Measurements from ENCODE around the gene SRPX2.

SRPX2 gene

DNA sequence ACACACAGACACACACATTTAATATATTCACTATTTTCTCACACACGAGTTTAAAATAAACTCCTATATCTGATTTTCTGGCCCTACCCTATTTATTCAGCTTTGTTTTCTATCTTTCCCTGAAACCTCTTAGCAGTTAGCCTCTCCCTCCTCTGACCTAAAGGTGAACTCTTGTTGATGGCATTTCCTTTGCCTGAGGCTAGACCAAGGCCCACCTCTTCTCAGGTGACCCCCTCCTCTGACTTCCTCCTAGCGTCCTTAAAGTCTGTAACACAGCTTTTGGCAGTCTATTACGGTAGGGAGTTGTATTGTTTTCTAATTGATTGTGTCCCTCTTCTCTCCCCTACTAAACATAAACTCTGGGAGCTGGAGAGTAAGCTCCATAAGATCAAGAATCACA lies 1.7 kb upstream of the SRPX2 start:
- H3K27ac Mint-ChIP-seq = no peak overlapping the region
- no peaks in the 10 kb centered on the region for H3K9me3 Mint-ChIP-seq
- H3K4me3 Mint-ChIP-seq = no peak overlapping the region
- H3K27me3 Mint-ChIP-seq (ENCODE audit: low read depth) = peaks cover 22% of the 10 kb centered on the region
- H3K36me3 Mint-ChIP-seq (ENCODE audit: low read depth) = no peaks in the 10 kb centered on the region
- no peaks in the 10 kb centered on the region for H3K4me1 Mint-ChIP-seq (ENCODE audit: low read depth)

DNA sequence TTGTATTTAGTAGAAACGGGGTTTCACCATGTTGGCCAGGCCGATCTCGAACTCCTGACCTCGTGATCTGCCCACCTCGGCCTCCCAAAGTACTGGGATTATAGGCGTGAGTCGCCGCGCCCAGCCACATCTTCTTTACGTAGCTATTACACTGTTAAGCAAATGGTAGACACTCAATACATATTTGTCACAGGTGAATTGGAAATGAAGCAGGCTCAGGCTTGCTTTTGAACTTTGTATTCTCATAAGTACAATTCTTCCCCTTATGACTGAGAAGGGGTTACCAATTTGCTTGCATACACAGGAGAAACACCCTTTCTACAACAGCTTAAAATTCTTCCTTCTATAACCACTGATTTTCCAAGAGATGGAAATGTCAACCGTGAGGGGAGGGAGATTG lies 787 bp upstream of the SRPX2 start:
- Mint-ChIP-seq H3K9me3 (no peaks in the 10 kb centered on the region), H3K27ac (no peak overlapping the region), H3K4me3 (no peak overlapping the region), H3K27me3 (ENCODE audit: low read depth) (peaks cover 15% of the 10 kb centered on the region), H3K36me3 (ENCODE audit: low read depth) (no peaks in the 10 kb centered on the region), H3K4me1 (ENCODE audit: low read depth) (no peaks in the 10 kb centered on the region)

DNA sequence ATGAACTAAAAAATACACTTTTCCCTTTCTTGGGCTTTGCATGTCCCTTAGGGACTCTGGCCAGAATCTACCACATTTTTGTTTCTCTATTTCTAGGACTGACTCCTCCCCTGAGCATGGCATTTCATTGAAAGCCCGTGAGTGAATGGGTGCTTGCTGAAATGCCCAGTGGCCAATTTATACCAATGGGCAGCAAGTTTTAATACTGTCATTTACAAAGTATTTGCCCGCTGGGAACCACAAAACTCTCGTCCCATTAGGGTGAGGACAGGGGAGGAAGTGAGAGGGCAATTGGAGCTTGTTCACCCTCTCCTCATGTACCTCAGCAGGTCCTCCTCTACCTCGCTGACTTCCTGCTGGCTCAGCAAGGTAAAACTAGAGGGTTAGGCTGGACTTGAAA lies 1.1 kb downstream of the SRPX2 start:
- H3K4me1 Mint-ChIP-seq (ENCODE audit: low read depth) = no peaks in the 10 kb centered on the region
- peaks cover 6% of the 10 kb centered on the region for H3K27me3 Mint-ChIP-seq (ENCODE audit: low read depth)
- H3K27ac Mint-ChIP-seq = no peak overlapping the region
- no peaks in the 10 kb centered on the region for H3K36me3 Mint-ChIP-seq (ENCODE audit: low read depth)
- no peaks in the 10 kb centered on the region for H3K9me3 Mint-ChIP-seq
- H3K4me3 Mint-ChIP-seq = no peak overlapping the region

DNA sequence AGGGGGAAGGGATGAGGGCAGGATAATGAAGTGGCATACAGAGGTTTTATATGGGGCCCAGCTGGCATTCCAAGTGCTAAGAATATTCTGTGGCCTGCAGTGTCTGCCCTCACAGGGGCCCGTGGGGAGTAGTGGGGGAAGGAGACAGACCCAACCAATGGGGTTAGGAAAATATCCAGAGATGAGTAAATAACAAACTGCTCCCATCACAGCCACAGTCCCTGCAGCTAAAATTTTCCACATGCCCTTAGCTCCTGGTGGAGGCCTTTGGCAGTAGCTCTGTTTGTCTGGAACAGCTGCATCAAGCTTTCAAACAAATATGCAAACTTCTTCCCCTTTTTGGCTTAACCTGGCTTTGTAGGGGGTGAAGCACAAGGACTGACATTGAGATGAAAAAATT lies 3.1 kb downstream of the SRPX2 start:
- Mint-ChIP-seq H3K4me1 (ENCODE audit: low read depth) (no peaks in the 10 kb centered on the region), H3K36me3 (ENCODE audit: low read depth) (no peaks in the 10 kb centered on the region), H3K9me3 (no peaks in the 10 kb centered on the region), H3K27me3 (ENCODE audit: low read depth) (peaks cover 6% of the 10 kb centered on the region), H3K27ac (no peak overlapping the region), H3K4me3 (no peak overlapping the region)

DNA sequence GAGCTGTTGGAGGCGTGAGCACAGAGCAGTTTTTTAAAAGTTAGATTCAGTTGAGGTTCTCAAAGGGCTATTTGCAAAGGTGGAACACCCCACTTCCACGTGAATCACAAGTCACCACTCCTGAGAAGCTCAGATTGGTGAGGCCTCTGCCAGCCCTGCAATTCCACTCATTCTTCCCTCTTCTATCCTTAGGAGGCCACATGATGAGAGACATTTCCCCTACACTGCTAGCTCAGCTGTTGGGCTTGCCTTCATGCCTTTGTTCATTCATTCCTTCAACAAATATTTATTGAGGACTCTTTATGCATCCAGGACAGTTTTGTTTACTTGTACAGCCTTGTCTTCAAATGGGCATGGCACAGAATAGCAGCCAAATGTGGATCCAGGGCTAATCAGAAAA lies 3.7 kb downstream of the SRPX2 start:
- Mint-ChIP-seq H3K4me3 (no peak overlapping the region), H3K4me1 (ENCODE audit: low read depth) (no peaks in the 10 kb centered on the region), H3K27me3 (ENCODE audit: low read depth) (no peaks in the 10 kb centered on the region), H3K36me3 (ENCODE audit: low read depth) (no peaks in the 10 kb centered on the region), H3K9me3 (no peaks in the 10 kb centered on the region), H3K27ac (no peak overlapping the region)

DNA sequence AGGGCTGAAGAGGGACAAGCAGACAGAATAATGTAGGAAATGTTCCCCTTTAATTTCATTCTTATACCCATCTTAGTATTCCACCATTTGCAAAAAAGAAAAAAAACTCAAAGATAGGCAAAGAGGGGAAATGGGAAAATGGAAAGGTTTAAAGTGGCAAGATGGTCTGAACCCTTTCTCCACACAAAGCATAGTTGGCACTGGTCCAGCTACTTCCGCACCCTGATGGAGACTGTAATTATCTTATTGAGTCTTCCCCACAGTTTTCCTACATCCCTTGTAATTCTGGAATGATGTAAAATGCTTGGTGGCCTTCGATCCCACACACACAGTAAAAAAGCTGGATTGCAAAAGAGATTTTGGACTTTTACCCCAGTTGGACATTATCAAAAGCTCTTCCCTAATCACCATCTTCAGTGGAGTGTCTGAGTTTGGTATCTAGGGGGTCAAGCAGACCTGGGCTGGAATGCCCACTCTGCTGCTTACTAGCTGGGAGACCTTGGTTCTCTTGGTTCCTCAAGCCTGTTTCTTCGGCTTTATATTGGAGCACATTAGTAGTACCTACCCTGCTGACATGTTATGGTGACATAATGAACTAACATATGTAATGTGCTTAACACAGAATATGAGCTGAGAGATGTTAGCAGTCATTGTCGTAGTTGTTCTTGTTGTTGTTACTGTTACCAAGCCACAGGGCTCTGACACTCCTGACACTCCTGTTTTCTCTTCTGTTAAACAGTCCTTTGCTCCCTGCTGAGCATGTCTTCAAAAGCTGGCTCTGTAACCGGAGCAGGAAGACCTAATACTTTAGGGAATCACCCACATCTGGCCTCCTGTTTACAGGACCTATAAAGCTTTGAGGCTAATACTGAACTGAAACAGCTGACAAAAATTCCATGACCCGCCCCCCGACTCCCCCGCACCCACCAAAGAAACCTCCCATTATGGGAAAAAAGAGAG lies 4.7 kb downstream of the SRPX2 start:
- Mint-ChIP-seq H3K4me1 (ENCODE audit: low read depth) (no peaks in the 10 kb centered on the region), H3K27me3 (ENCODE audit: low read depth) (no peaks in the 10 kb centered on the region), H3K36me3 (ENCODE audit: low read depth) (no peaks in the 10 kb centered on the region), H3K4me3 (no peak overlapping the region), H3K27ac (no peak overlapping the region), H3K9me3 (no peaks in the 10 kb centered on the region)

DNA sequence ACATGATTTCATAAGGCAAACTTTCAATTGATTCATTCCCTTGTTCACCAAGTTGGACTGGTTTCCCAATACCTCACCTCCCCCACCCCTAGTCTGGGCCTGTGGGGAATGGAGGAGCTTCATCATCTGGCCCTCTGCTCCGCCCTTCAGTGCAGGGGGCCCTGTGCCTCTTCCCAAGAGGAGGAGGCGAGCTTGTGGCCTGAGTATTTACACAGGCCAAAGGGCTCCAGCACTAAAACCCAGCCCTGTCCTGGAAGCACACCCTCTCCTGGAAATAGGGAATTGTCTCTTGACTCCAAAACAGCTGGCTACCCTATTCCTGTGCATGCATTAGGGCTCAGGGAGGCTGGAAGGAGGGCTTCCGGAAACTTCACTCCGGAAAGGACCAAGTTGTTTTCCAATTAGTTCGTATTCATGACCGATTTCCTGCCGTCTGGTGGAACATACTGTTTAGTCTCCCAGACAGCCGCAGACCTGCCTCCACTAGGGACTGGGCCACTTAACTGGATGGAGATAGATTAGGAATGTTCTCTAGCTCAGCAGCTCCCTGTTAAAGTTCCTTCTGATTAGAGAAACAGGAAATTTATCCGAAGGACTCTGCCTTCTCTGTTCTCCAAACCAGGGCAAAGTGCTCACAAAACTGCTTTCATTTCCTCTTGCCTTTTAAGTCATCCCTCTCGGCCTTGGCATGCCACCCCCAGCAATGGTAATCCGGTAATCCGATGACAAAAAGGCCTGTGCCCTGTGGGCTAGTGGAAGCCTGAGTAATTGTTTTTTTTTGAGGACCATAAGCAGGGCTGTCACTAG lies 5.8 kb downstream of the SRPX2 start:
- H3K9me3 Mint-ChIP-seq = no peaks in the 10 kb centered on the region
- no peaks in the 10 kb centered on the region for H3K27me3 Mint-ChIP-seq (ENCODE audit: low read depth)

DNA sequence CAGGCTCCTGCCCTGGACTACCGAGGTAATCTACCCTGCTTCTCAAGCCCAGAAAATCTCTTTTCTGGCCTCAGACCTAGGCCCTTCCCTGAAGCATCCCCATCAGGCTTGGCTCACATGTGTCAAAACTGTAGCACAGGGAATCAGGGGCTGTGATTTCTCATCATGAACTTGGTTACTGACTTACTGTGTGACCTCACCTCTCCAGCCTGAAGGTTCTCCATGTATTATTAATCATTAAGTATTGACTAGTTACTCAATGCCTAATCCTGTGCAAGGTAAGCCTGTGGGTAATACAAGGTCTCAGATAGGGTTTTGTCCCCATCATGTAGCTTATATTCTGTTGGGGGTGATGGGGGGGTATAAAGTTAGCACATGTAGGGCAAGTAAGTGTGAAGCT lies 6.8 kb downstream of the SRPX2 start:
- no peaks in the 10 kb centered on the region for H3K4me1 Mint-ChIP-seq (ENCODE audit: low read depth)
- H3K27ac Mint-ChIP-seq = no peak overlapping the region
- H3K9me3 Mint-ChIP-seq = no peaks in the 10 kb centered on the region
- H3K4me3 Mint-ChIP-seq = no peak overlapping the region
- H3K36me3 Mint-ChIP-seq (ENCODE audit: low read depth) = no peaks in the 10 kb centered on the region
- no peaks in the 10 kb centered on the region for H3K27me3 Mint-ChIP-seq (ENCODE audit: low read depth)

More for the DNA sequence above, 5.8 kb downstream of the SRPX2 start:
- H3K36me3 Mint-ChIP-seq (ENCODE audit: low read depth) = no peaks in the 10 kb centered on the region
- no peaks in the 10 kb centered on the region for H3K4me1 Mint-ChIP-seq (ENCODE audit: low read depth)
- no peak overlapping the region for H3K27ac Mint-ChIP-seq
- no peak overlapping the region for H3K4me3 Mint-ChIP-seq

DNA sequence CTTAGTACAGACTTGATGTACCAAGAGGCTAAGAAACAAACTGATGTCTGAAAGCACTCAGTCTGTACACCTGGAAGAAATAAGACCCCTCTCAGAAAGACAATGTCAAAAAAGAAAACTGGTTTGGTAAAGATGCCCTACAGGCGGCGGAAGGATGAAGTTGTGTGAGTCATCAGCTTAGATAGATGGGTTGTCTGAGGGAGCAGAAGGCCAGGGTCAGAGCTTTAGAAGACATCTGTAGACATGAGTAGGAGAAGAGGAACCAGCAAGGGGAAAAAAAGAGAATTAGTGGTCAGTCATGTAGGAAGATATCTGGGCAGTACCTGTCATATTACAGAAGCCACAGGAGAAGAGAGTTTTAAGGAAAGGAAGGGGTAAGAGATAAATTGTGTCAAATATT lies 8.3 kb downstream of the SRPX2 start:
- no peak overlapping the region for H3K27ac Mint-ChIP-seq
- H3K4me3 Mint-ChIP-seq = no peak overlapping the region
- H3K9me3 Mint-ChIP-seq = no peaks in the 10 kb centered on the region
- no peaks in the 10 kb centered on the region for H3K4me1 Mint-ChIP-seq (ENCODE audit: low read depth)
- no peaks in the 10 kb centered on the region for H3K27me3 Mint-ChIP-seq (ENCODE audit: low read depth)
- no peaks in the 10 kb centered on the region for H3K36me3 Mint-ChIP-seq (ENCODE audit: low read depth)

DNA sequence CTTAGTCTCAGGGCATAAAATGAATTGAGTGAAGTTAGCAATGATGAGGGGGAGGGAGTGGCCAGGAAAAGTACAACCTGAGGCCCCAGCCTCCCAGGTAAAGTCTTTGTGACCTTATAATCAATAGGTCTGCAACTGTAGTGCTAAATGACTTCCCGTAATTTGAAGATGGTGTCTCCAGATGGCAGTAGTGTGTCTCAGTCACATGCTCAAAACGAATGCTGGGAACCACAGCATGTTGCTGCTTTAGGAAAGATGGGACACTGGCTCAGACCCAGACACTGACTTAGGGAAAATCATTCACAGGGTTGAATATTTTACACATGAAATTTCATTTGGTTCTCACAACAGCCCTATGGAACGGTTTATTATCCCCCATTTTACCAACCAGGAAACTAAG lies 10.3 kb downstream of the SRPX2 start:
- Mint-ChIP-seq H3K27ac (no peak overlapping the region), H3K4me1 (ENCODE audit: low read depth) (no peaks in the 10 kb centered on the region), H3K4me3 (no peak overlapping the region)

DNA sequence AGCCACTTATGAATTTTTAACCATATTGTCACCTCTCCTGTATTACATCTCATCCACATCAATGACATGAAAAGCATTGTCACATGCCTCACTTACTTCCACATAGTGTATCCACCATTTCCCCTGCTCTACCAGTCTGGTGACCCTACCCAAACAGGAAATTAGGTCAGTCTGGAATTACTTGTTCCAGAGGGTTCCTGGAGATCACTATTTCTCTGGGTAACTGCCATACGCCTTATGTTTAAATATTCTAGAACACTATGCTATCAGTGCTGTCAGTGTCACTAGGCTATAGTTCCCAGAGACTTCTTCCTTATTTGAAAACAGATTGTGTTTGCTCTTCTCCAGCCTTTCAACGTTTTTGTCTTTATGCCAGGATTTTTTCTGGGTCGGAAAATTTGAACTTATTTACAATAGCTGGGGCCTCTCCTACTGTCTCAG lies 15.0 kb downstream of the SRPX2 start:
- no peaks in the 10 kb centered on the region for H3K9me3 Mint-ChIP-seq
- no peaks in the 10 kb centered on the region for H3K27me3 Mint-ChIP-seq (ENCODE audit: low read depth)
- H3K4me3 Mint-ChIP-seq = no peak overlapping the region
- H3K4me1 Mint-ChIP-seq (ENCODE audit: low read depth) = no peaks in the 10 kb centered on the region
- H3K27ac Mint-ChIP-seq = no peak overlapping the region
- H3K36me3 Mint-ChIP-seq (ENCODE audit: low read depth) = no peaks in the 10 kb centered on the region

More for the DNA sequence above, 10.3 kb downstream of the SRPX2 start:
- Mint-ChIP-seq H3K27me3 (ENCODE audit: low read depth) (no peaks in the 10 kb centered on the region), H3K9me3 (no peaks in the 10 kb centered on the region), H3K36me3 (ENCODE audit: low read depth) (no peaks in the 10 kb centered on the region)

DNA sequence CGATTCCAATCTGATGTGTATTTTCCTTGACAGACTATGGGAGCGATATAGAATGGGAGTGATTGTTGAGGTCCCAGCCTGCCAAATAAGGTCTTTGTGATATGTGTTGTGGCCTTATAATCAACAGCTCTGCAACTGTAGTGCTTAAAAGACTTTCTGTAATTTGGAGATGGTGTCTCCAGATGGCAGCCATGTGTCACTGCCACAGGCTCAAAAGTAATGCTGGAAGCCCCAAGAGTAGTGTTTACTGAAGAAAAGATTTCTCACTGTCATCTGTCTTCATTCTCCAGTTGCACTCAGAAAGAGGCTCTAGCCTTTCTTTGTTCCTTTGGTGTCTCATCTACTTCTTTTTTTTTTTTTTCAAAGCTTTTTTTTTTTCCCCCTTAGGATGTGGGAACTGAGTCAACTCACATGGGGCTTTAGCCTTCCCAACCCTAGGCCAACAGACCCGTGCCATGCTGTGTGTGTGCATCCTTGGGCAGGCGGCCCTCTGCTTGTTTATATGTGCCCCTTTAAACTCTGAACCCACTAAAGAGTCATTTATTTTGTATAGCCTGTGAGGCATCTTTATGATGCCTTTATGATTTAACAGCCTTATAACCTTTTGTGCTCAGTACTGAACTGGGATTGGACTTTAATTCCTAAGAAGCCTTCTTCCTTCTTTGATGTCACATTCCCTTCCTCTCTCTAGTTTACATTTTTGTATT lies 15.6 kb downstream of the SRPX2 start:
- no peak overlapping the region for H3K4me3 Mint-ChIP-seq
- H3K27ac Mint-ChIP-seq = no peak overlapping the region
- no peaks in the 10 kb centered on the region for H3K9me3 Mint-ChIP-seq
- H3K4me1 Mint-ChIP-seq (ENCODE audit: low read depth) = no peaks in the 10 kb centered on the region
- no peaks in the 10 kb centered on the region for H3K27me3 Mint-ChIP-seq (ENCODE audit: low read depth)
- H3K36me3 Mint-ChIP-seq (ENCODE audit: low read depth) = no peaks in the 10 kb centered on the region

DNA sequence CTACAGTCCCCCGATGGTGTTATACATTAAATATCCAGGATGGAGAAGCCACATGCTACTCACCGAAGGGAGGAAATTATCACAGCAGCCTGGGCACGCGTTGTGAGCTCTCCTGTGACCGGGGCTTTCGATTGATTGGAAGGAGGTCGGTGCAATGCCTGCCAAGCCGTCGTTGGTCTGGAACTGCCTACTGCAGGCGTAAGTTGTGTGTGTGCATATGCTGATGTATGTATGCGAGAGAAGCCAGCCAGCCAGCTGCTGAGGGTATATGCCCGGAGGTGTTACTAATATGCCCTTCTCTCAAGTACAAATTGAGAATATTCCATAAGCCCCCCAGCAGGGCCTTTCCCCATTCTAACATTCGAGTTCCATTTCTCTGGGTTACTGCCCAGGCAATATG lies 18.2 kb downstream of the SRPX2 start:
- Mint-ChIP-seq H3K27ac (no peak overlapping the region), H3K27me3 (ENCODE audit: low read depth) (no peaks in the 10 kb centered on the region), H3K4me3 (no peak overlapping the region), H3K36me3 (ENCODE audit: low read depth) (no peaks in the 10 kb centered on the region), H3K9me3 (no peaks in the 10 kb centered on the region), H3K4me1 (ENCODE audit: low read depth) (no peaks in the 10 kb centered on the region)

DNA sequence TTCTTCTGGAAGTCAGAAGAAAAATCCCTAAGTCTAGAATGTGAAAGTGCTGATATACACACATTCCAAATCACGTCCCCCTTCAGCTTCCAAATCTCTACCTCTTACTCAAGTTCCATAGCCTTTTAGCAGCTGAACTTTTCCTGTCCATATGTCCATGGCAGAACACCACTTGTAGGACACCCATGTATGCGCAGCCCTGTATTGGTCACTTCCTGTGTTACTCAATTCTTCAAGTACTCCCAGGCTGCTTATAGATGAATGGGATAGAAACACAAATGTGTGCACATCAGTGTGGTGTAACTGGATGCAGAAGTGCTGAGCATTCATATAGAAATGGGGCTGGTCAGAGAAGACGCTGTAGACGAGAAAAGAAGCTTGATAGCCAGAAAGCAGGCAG lies 18.8 kb downstream of the SRPX2 start:
- H3K27ac Mint-ChIP-seq = no peak overlapping the region
- no peaks in the 10 kb centered on the region for H3K9me3 Mint-ChIP-seq
- no peaks in the 10 kb centered on the region for H3K27me3 Mint-ChIP-seq (ENCODE audit: low read depth)
- H3K36me3 Mint-ChIP-seq (ENCODE audit: low read depth) = no peaks in the 10 kb centered on the region
- no peak overlapping the region for H3K4me3 Mint-ChIP-seq
- no peaks in the 10 kb centered on the region for H3K4me1 Mint-ChIP-seq (ENCODE audit: low read depth)
